ENCODE measurements around the gene ELFN2.
"Not testable (repeated sequence)": the region's sequence is repeated elsewhere in the genome, so short reads cannot be mapped to it uniquely, and the experiment has no call there.

Gene ELFN2

GRCh38 chr22:37335806-37336199 lies 91.5 kb downstream of the ELFN2 start:
- no peak for DNase-seq (ENCODE audit: low read depth)

- no peak for DNase-seq (ENCODE audit: low read depth)
Measured at GRCh38 chr22:37334859-37335805, 92.1 kb downstream of the ELFN2 start.

- DNase-seq (ENCODE audit: low read depth), result no peak
Measured at GRCh38 chr22:37334461-37334858, 92.8 kb downstream of the ELFN2 start.

GRCh38 chr22:37333724-37334460 lies 93.4 kb downstream of the ELFN2 start:
- DNase-seq (ENCODE audit: low read depth), result no peak

- DNase-seq (ENCODE audit: low read depth), result no peak
Measured at GRCh38 chr22:37331856-37332536, 95.3 kb downstream of the ELFN2 start.

- no peak for DNase-seq (ENCODE audit: low read depth)
Measured at GRCh38 chr22:37331034-37331428, 96.2 kb downstream of the ELFN2 start.

GRCh38 chr22:37330200-37331033 lies 96.9 kb downstream of the ELFN2 start:
- DNase-seq (ENCODE audit: low read depth), result no peak

- DNase-seq (ENCODE audit: low read depth), result no peak
Measured at GRCh38 chr22:37329238-37330140, 97.8 kb downstream of the ELFN2 start.

GRCh38 chr22:37328538-37329237 lies 98.6 kb downstream of the ELFN2 start:
- DNase-seq (ENCODE audit: low read depth), result not testable (repeated sequence)

- DNase-seq (ENCODE audit: low read depth), result no peak
Measured at GRCh38 chr22:37328017-37328416, 99.3 kb downstream of the ELFN2 start.

- DNase-seq (ENCODE audit: low read depth), result no peak
Measured at GRCh38 chr22:37326726-37327125, 100.6 kb downstream of the ELFN2 start.

GRCh38 chr22:37325039-37325395 lies 102.3 kb downstream of the ELFN2 start:
- no peak for DNase-seq (ENCODE audit: low read depth)

- no peak for DNase-seq (ENCODE audit: low read depth)
Measured at GRCh38 chr22:37324340-37325038, 102.8 kb downstream of the ELFN2 start.

GRCh38 chr22:37320726-37321677 lies 106.3 kb downstream of the ELFN2 start:
- DNase-seq (ENCODE audit: low read depth), result no peak

GRCh38 chr22:37319469-37319868 lies 107.8 kb downstream of the ELFN2 start:
- DNase-seq (ENCODE audit: low read depth), result no peak

- DNase-seq (ENCODE audit: low read depth), result no peak
Measured at GRCh38 chr22:37318364-37319109, 108.7 kb downstream of the ELFN2 start.

Measured in activated T-helper 9 cell treated with anti-CD3 and anti-CD28 coated beads, Interleukin-2, amount 50 U/mL, for 16 hours (primary cell).